DND-41 (cell line): Measurements from ENCODE around the gene NFAM1.

Experiments
- ATAC-seq: fragments of 200-7000 bp; cut with Tn5 transposase; 3 replicates; pipeline ENCODE4 v1.9.1; 2021; ENCODE audit warnings: low read depth; ENCODE audit not compliant: insufficient read depth
- DNase-seq: peaks from one replicate; pipeline ENCODE4 v3.0.0-alpha.2; 2020
- H2AFZ ChIP-seq: 2 replicates; pipeline ENCODE4 v1.6.0; 2012; ENCODE audit warnings: low read depth, low read length
- H3K27ac ChIP-seq: 2 replicates; pipeline ENCODE4 v1.5.1; 2012; ENCODE audit warnings: low read length, inconsistent platforms
- H3K27me3 ChIP-seq: fragments of 200-600 bp; sonication (generic); 2 replicates; pipeline ENCODE4 v1.6.0; 2012; ENCODE audit warnings: low read length, mild to moderate bottlenecking, inconsistent platforms; ENCODE audit not compliant: insufficient read depth, poor library complexity
- H3K36me3 ChIP-seq: 2 replicates; pipeline ENCODE4 v1.5.1; 2012; ENCODE audit warnings: low read length, inconsistent platforms; ENCODE audit not compliant: insufficient read depth
- H3K4me1 ChIP-seq: 2 replicates; pipeline ENCODE4 v1.5.1; 2012; ENCODE audit warnings: mild to moderate bottlenecking, low read length; ENCODE audit not compliant: insufficient read depth
- H3K4me2 ChIP-seq: 2 replicates; pipeline ENCODE4 v1.6.0; 2012; ENCODE audit warnings: mild to moderate bottlenecking, moderate library complexity, low read length, inconsistent platforms; ENCODE audit not compliant: insufficient read depth
- H3K4me3 ChIP-seq, 2 experiments: fragments of 200-600 bp in 1 of 2; shearing (Covaris generic) in 1 of 2; 2 replicates each; pipeline ENCODE4 v1.5.1; 2012 to 2016; ENCODE audit warnings: inconsistent platforms in 2 of 2, low read length in 2 of 2, mild to moderate bottlenecking in 2 of 2, low read depth in 1 of 2, moderate library complexity in 1 of 2
- H3K79me2 ChIP-seq: 2 replicates; pipeline ENCODE4 v1.6.0; 2012; ENCODE audit warnings: low read length, inconsistent platforms; ENCODE audit not compliant: insufficient read depth
- H3K9ac ChIP-seq: 2 replicates; pipeline ENCODE4 v1.6.0; 2012; ENCODE audit warnings: low read depth, mild to moderate bottlenecking, inconsistent platforms, low read length, moderate library complexity
- H3K9me3 ChIP-seq: 2 replicates; pipeline ENCODE4 v1.5.1; 2012; ENCODE audit warnings: low read length, moderate library complexity, mild to moderate bottlenecking, inconsistent platforms; ENCODE audit not compliant: insufficient read depth, severe bottlenecking
- H4K20me1 ChIP-seq: 2 replicates; pipeline ENCODE4 v1.6.0; 2012; ENCODE audit warnings: low read length; ENCODE audit not compliant: insufficient read depth
- EZH2 ChIP-seq: IDR thresholded peaks from 3 replicates; pipeline ENCODE4 v1.6.1; 2012; ENCODE audit warnings: borderline replicate concordance, low read depth, mild to moderate bottlenecking, moderate library complexity, low read length, inconsistent platforms; ENCODE audit not compliant: severe bottlenecking
- TF ChIP-seq, protein P1 (sequence below): IDR thresholded peaks from 2 replicates; pipeline ENCODE4 v1.5.1; 2012; ENCODE audit warnings: borderline replicate concordance, low read length, moderate library complexity, mild to moderate bottlenecking; ENCODE audit not compliant: poor library complexity, severe bottlenecking; ENCODE audit errors: extremely low read depth

NFAM1 gene

DNA sequence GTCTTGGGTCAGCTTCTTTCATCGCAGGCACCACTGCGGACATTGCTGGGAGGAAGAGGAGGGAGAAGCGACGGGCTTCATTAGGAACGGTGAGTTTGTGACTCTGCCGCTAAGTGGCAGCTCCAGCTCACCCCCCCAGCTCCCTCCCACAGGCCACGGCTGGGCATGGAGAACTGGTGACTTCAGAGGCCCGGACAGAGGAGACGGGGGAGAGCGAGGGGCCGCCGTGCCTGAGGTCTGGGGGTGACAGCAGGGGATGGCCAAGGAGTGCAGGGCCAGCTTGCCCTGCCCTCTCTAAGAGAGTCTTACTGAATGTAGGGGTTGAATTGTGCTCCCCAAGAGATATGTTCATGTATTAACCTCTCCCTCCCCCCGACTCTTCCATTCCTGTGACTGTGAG, 13.9 kb upstream of the NFAM1 start:
- H3K36me3 ChIP-seq, result no peaks in the 10 kb centered on the region
- no peak overlapping the region for H2AFZ ChIP-seq
- H3K4me3 ChIP-seq, result no peak overlapping the region
- peaks cover 17% of the 10 kb centered on the region for H3K4me1 ChIP-seq
- ATAC-seq (no peak), DNase-seq (no peak)
- no peak overlapping the region for H3K4me2 ChIP-seq
- no peak for TF ChIP-seq EZH2
- TF ChIP-seq, protein P1, sequence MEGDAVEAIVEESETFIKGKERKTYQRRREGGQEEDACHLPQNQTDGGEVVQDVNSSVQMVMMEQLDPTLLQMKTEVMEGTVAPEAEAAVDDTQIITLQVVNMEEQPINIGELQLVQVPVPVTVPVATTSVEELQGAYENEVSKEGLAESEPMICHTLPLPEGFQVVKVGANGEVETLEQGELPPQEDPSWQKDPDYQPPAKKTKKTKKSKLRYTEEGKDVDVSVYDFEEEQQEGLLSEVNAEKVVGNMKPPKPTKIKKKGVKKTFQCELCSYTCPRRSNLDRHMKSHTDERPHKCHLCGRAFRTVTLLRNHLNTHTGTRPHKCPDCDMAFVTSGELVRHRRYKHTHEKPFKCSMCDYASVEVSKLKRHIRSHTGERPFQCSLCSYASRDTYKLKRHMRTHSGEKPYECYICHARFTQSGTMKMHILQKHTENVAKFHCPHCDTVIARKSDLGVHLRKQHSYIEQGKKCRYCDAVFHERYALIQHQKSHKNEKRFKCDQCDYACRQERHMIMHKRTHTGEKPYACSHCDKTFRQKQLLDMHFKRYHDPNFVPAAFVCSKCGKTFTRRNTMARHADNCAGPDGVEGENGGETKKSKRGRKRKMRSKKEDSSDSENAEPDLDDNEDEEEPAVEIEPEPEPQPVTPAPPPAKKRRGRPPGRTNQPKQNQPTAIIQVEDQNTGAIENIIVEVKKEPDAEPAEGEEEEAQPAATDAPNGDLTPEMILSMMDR, result no peak
- H3K27me3 ChIP-seq, result no peaks in the 10 kb centered on the region
- no peak overlapping the region for H3K27ac ChIP-seq
- H3K9ac ChIP-seq, result no peak overlapping the region
- no peaks in the 10 kb centered on the region for H3K9me3 ChIP-seq
- no peaks in the 10 kb centered on the region for H4K20me1 ChIP-seq
- H3K79me2 ChIP-seq, result no peaks in the 10 kb centered on the region

DNA sequence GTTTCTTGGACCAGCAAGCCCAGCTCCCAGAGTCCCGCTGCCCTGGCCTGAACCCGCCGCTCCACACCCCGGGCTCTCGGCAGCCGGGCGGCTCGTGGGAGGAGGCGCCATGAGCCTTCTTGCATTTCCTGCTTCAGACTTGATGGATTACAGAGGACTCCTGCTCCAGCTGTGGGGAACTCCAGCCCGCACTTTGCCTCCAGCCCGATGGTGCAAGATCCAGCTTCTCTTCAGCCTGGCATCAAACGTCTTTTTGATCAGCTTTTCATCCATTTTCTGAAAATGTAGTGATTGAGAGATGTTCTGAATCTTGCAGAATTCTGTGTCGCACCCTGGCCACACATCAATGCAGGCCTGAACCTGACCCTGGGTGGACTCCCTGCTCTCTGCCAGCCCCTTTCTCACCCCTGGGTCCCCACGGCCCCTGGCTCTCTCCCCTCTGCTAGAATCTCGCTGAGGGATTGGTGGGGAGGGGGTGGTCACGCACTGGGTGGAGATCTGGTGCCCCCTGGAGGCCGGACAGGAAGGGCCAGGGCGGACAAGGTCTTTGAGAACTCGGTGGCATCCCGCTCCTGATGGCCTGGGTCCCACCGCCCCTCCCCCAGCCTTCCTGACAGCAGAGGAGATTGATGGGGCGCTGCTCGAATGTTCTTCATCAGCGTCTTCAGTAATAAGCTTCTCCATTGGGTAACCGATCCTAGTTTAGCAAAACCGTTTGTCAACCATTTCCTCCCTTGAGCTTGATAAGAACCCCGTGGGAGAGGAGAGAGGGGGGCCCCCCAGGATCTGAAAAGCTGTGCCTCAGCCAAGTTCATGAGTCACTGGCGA, 12.1 kb upstream of the NFAM1 start:
- H3K4me2 ChIP-seq, result peak overlapping the region; percentile 88
- TF ChIP-seq, protein P1, result peak; percentile 80
- no peak for TF ChIP-seq EZH2
- DNase-seq, result peak; percentile 88
- H3K9me3 ChIP-seq, result no peaks in the 10 kb centered on the region
- no peaks in the 10 kb centered on the region for H3K79me2 ChIP-seq
- H3K9ac ChIP-seq, result peak overlapping the region; percentile 65
- H3K27me3 ChIP-seq, result no peaks in the 10 kb centered on the region
- peak; percentile 79 for ATAC-seq
- H3K36me3 ChIP-seq, result no peaks in the 10 kb centered on the region
- peak overlapping the region; percentile 9 to 60; a peak in 3 of 4 replicates for H3K4me3 ChIP-seq
- H2AFZ ChIP-seq, result peak overlapping the region; percentile 96
- no peaks in the 10 kb centered on the region for H4K20me1 ChIP-seq
- peaks cover 17% of the 10 kb centered on the region for H3K4me1 ChIP-seq
- H3K27ac ChIP-seq, result peak overlapping the region; percentile 78

DNA sequence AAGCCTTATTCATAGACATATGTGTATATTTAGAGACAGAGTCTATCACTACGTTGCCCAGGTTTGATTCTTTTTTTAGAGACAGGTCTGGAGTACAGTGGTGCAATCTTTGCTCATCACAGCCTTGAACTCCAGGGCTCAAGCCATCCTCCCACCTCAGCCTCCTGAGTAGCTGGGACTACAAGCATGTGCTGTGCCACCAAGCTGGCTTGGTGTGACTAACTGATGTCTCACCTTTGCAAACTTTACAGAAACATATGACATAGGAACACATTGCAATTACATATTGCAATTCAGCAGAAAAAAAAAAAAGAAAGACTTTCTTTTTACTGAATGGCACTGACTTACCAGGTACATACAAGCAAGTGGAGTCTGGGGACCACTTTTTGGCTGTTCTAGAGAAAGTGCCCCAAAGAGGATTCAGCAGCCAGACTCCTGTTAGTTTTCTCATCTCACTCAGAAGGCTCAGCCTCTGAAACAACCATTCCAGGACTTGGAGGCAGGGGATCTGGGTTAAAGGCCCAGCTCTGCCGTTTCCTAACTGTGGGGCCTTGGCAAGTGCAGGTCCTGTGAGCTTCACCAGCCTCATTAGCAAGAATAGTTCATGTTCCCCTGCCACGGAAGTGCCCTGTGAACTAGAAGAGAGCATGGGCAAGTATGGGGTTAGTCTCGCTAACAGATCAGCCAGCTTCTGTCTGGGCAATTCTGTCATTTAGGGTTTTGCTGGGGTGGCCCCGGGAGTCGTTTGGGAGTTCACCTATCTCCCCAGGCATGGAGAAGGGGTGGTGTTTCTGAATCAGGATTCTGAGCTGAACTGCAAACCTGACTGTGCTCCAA, 11.3 kb upstream of the NFAM1 start:
- DNase-seq (no peak), ATAC-seq (0 out of 3 replicates have a peak, but pooled peaks have one; percentile 9)
- no peaks in the 10 kb centered on the region for H3K9me3 ChIP-seq
- peak overlapping the region; percentile 88 for H3K4me2 ChIP-seq
- H3K9ac ChIP-seq, result peak overlapping the region; percentile 65
- peak overlapping the region; percentile 78 for H3K27ac ChIP-seq
- no peaks in the 10 kb centered on the region for H3K79me2 ChIP-seq
- peaks cover 17% of the 10 kb centered on the region for H3K4me1 ChIP-seq
- no peaks in the 10 kb centered on the region for H3K27me3 ChIP-seq
- H3K4me3 ChIP-seq, result peak overlapping the region in 1 of 2 experiments; percentile 60; a peak in 2 of 4 replicates
- TF ChIP-seq EZH2, result no peak
- TF ChIP-seq, protein P1, result no peak
- no peaks in the 10 kb centered on the region for H3K36me3 ChIP-seq
- no peaks in the 10 kb centered on the region for H4K20me1 ChIP-seq
- peak overlapping the region; percentile 96 for H2AFZ ChIP-seq
